Measurements from ENCODE around the gene LARP4. TPM values are rescaled to one million over a fixed set of nuclear protein-coding genes. Genes with fewer than 3 reads are reported as not detected.

LARP4 gene
- total and polyA plus RNA-seq, 2 of the 4 experiments (the other 2 are of a cell fraction), result 11.3 to 42.5 TPM

Other genes with a start within 250 kb of the LARP4 start
- 40.3 and 47.5 TPM in 2 replicates for gene CERS5, start 233.5 kb upstream of the LARP4 start, total RNA-seq (2012; rRNA removed)
- gene CERS5, start 233.5 kb upstream of the LARP4 start, polyA plus RNA-seq (2012; rRNA removed), result 58.7 and 60.3 TPM in 2 replicates
- gene LIMA1, start 117.4 kb upstream of the LARP4 start, total RNA-seq (2012; rRNA removed), result 163 and 183 TPM in 2 replicates
- gene LIMA1, start 117.4 kb upstream of the LARP4 start, polyA plus RNA-seq (2012; rRNA removed), result 111 and 126 TPM in 2 replicates
- gene FAM186A, start 4.3 kb upstream of the LARP4 start, total RNA-seq (2012; rRNA removed), result not detected in 2 replicates
- gene FAM186A, start 4.3 kb upstream of the LARP4 start, polyA plus RNA-seq (2012; rRNA removed), result not detected in 2 replicates
- 12.9 and 13.9 TPM in 2 replicates for gene DIP2B, start 104.1 kb downstream of the LARP4 start, total RNA-seq (2012; rRNA removed)
- 6.8 and 7.7 TPM in 2 replicates for gene DIP2B, start 104.1 kb downstream of the LARP4 start, polyA plus RNA-seq (2012; rRNA removed)

Data from IMR-90 (cell line).